Activated CD8-positive, alpha-beta memory T cell treated with anti-CD3 and anti-CD28 coated beads, Interleukin-2, amount 50 U/mL, for 24 hours (primary cell): ENCODE data around the gene PKNOX2.
"Not testable (repeated sequence)": the region's sequence is repeated elsewhere in the genome, so short reads cannot be mapped to it uniquely, and the experiment has no call there.

Experiments used
- DNase-seq: peaks from one replicate; pipeline ENCODE4 v3.0.0-alpha.2; 2020; ENCODE audit errors: extremely low read depth

The PKNOX2 gene

GRCh38 chr11:125202362-125202880, 37.9 kb downstream of the PKNOX2 start:
- no peak for DNase-seq

GRCh38 chr11:125202977-125203376, 38.4 kb downstream of the PKNOX2 start:
- DNase-seq, result no peak

GRCh38 chr11:125207866-125208425, 43.4 kb downstream of the PKNOX2 start:
- DNase-seq, result no peak

- no peak for DNase-seq
These were observed 45.5 kb downstream of the PKNOX2 start for GRCh38 chr11:125210066-125210465.

- DNase-seq, result no peak
These were observed 46.8 kb downstream of the PKNOX2 start for GRCh38 chr11:125211191-125211947.

DNA sequence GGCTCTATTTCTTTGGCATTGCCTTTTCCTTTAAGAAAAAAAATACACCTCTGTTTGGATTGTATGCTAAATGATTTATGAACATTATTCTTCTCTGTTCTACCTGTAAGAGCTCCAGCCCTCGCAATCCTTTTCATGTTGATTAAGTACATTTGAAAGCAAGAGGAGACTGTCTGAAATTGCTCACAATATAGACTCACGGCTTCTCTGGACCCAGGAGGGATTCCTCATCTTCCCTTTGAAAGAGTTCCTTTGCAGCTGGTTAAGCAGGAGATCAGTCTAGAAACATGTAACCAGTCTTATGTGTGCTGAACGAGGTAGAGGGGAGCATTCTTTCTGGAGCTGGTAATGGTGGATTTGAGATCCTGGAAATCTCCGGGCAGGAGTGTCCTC, 47.4 kb downstream of the PKNOX2 start:
- no peak for DNase-seq

DNA sequence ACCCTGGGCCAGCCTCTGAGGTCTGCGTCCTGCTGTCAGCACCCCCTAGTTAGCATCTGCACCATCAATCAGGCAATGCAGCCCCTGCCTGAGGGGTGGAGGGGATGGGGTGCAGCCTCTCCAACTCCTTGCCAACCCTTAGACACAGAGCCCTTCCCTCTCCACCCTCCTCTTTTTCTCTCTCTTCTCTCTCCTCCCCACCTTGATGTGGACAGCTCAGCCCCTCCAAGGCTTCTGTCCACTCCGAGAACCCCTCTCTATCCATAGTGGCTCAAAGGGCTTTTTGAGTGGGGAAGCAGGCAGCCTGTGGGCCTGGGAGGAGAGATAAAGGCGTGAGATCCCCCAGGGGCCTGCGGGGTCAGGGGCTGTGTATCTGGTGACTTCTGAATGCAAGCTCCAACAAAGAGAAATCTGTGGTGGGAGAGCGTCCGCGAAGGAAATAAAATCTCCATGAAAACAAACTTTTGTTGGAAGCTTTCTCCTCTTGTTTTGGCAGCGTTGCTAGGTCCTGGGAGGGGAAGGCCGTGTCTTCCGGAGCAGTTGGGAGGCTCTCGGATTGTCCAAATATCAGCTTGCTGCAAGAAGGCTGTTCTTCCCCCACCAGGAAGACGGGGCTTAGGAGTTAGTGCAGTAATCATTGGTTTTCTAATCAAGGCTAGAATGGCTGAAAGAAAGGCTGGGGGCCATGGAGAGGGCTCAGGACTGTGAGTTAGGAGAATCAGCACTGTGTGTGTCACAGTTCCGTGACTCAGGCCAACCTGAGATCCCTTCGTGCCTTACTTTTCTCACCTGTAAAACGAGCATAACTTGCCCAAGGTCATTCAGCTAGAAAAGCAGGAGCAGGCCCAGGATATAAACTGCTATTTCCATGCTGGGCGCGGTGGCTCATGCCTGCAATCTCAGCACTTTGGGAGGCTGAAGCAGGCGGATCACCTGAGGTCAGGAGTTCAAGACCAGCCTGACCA, 50.3 kb downstream of the PKNOX2 start:
- DNase-seq, result no peak

- DNase-seq, result no peak
These were observed 51.4 kb downstream of the PKNOX2 start for GRCh38 chr11:125215976-125216375.

GRCh38 chr11:125218336-125218735, 53.8 kb downstream of the PKNOX2 start:
- no peak for DNase-seq

DNA sequence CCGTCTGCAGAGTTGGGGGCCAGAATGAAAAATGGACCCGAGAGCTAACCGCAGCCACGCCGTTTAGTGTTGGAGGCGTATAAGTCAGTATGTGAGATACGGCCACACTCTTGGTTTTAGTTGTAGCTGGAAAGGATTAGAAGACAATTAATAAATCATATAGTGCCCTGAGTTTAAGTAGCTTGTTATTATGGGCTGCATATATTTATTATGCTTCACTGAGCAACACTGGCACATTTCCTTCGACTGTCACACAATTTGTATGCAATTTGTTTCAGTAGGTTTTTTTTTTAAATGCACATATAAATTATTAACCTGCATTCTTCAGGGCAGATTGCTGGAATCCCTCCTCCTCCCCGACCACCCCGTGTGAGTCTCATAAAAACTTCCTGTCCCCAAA, 56.9 kb downstream of the PKNOX2 start:
- no peak for DNase-seq

- no peak for DNase-seq
These were observed 57.9 kb downstream of the PKNOX2 start for GRCh38 chr11:125222494-125222893.

DNA sequence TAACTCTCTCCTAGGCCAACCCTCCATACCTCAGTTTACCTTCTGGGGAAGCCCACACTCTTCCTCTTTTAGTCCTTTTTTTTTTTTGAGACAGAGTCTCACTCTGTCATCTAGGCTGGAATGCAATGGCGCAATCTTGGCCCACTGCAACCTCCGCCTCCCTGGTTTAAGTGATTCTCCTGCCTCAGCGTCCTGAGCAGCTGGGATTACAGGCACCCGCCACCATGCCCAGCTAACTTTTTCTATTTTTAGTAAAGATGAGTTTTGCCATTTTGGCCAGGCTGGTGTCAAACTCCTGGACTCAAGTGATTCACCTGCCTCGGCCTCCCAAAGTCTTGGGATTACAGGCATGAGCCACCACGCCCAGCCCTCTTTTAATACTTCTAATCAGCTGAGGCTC, 58.6 kb downstream of the PKNOX2 start:
- not testable (repeated sequence) for DNase-seq

GRCh38 chr11:125223901-125224361, 59.4 kb downstream of the PKNOX2 start:
- no peak for DNase-seq

DNA sequence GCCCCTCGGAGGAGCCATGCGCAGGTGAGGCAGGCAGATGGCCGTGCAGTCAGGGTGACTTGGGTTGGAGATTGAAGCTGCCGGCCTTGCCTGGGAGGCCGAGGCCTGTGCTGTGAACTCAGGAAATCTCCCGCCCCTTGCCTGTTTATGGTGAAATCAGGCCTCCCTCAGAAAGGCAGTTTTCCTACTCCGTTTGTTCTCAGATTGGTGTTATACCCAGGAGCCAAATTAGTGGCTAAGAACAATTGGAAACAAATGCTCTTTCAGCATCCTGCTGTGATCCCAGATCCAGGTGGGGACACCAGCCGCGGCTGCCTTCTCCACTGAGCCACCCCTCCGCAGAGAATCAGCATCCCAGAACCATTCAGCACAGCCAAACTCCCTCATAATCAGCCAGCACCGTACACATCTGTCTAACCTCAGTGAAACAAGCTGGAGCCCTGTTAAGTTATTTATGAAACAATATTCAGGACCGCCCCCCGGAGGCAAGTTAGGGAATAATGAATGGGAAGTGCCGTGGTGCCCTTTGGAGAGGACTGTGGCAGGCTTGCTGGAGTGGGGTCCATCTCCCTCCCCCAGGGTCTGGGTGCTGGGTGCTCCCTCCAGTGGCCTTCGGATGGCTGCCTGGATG, 60.0 kb downstream of the PKNOX2 start:
- no peak for DNase-seq

DNA sequence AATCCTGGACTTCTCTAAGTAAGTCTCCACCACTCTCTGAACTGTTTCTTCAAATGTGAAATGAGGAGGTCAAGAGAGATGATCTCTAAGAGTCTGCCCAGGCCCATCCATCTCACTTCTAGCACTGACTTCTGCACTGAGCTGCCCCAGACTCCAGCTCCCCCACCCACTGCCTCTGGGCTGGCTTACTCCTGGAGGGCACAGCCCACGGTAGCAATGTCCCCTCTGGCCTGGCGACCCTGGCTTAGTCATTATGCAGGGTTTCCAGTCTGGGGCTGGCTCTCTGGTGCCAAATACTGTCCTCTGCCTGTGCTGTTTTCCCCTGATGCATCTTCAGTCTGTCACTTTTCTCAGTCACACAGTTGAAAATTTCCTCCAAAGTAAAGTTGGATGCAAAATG, 60.9 kb downstream of the PKNOX2 start:
- no peak for DNase-seq

GRCh38 chr11:125226031-125226430, 61.5 kb downstream of the PKNOX2 start:
- no peak for DNase-seq

DNA sequence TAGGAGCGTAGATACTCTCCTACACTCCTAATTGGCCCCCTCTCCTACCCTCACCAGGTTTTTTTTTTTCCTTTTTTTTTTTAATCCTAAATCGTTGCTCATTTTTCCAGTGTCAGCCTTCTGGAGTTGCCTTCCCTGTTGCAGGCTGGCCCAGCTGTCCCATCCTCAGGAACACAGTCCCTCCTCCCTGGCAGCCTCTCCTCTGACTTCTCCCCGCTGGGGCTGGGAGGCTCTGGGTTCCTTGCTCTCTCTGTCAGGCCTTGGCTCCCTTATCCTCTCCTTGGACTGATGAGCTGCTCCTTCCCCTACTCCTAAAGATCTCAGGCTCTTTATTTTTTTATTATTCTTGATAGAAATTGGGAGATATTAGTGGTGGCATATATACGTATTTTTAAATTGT, 62.2 kb downstream of the PKNOX2 start:
- no peak for DNase-seq

DNA sequence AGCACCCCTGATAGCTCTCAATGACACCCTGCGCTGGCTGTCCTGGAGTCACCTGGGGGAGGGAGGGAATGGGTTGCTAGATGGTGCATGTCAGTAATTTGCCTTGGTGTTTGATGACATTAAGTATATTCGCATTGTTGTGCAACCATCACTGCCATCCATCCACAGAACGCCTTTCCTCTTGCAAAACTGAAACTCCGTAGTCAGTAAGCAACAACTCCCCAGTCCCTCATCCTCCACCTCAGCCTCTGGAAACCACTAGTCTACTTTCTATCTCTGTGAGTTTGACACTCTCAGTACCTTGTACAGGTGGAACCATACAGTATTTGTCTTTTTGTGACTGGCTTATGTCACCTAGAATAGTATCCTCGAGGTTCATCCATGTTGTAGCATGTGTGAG, 62.6 kb downstream of the PKNOX2 start:
- no peak for DNase-seq

GRCh38 chr11:125228445-125228844, 63.9 kb downstream of the PKNOX2 start:
- no peak for DNase-seq

DNA sequence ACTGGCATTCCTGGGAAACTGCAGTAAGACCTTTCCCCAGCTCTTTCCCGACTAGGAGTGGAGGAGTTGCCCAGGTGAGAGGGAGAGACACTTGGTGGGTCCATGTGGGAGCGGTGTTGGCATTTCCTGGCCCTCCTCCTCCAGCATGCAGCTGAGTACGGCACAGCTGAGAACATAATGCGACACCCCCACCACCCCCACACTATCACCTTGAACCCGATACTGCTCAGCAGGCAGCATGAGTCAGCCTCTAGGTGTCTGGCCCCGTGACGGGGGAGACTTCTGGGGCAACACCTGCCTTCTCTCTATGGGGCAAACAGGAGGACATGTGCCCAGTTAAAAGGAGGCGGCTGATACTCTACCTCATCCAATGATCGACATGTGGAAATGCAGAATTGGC, 64.4 kb downstream of the PKNOX2 start:
- no peak for DNase-seq

- no peak for DNase-seq
These were observed 65.4 kb downstream of the PKNOX2 start for GRCh38 chr11:125229916-125230315.

- no peak for DNase-seq
These were observed 68.6 kb downstream of the PKNOX2 start for GRCh38 chr11:125233116-125233515.
